H1 (cell line): ENCODE data around the gene UTP14C. TPM values are rescaled to one million over a fixed set of nuclear protein-coding genes. Genes with fewer than 3 reads are reported as not detected.

Experiments
- CTCF ChIA-PET: fragments of 300-600 bp; sonication (Branson Sonifier 250); formaldehyde crosslinking; loops from one replicate; lab custom pipeline; 2021; ENCODE audit not compliant: partially characterized antibody; lab: Charles Lee
- POLR2A ChIA-PET: fragments of 300-600 bp; sonication (Branson Sonifier 250); formaldehyde crosslinking; loops from one replicate; lab custom pipeline; 2021; ENCODE audit warnings: inconsistent platforms; ENCODE audit not compliant: partially characterized antibody; lab: Charles Lee
- DNase-seq, 2 experiments: peaks; one replicate each; pipeline versions ENCODE4 v3.0.0 to v3.0.0-alpha.2; 2010 to 2022; ENCODE audit warnings: low spot score in 2 of 2, low read depth in 1 of 2, mixed read lengths in 1 of 2
- FAIRE-seq: peaks from 2 replicates; lab custom pipeline; 2011; peaks lifted over from hg19 to GRCh38; lab: Jason Lieb, UNC
- H2AFZ ChIP-seq: 2 replicates; pipeline ENCODE4 v1.8.1; 2012; ENCODE audit warnings: low read length, inconsistent platforms
- H2AK5ac ChIP-seq: 2 replicates; pipeline ENCODE4 v1.6.1; 2013; ENCODE audit warnings: low read depth, low read length
- H2BK120ac ChIP-seq: replicated peaks from 2 replicates; pipeline ENCODE3; 2013; ENCODE audit warnings: low read depth, low read length, inconsistent platforms
- H2BK12ac ChIP-seq: 2 replicates; pipeline ENCODE4 v1.6.1; 2013; ENCODE audit warnings: low read depth, low read length
- H2BK15ac ChIP-seq: 2 replicates; pipeline ENCODE4 v1.6.1; 2013; ENCODE audit warnings: low read length
- H2BK20ac ChIP-seq: 2 replicates; pipeline ENCODE4 v1.6.1; 2013; ENCODE audit warnings: low read length
- H2BK5ac ChIP-seq: 2 replicates; pipeline ENCODE4 v1.6.1; 2013; ENCODE audit warnings: low read depth, low read length
- H3K14ac ChIP-seq: 2 replicates; pipeline ENCODE4 v1.6.1; 2013; ENCODE audit warnings: inconsistent platforms; ENCODE audit not compliant: insufficient read length
- H3K18ac ChIP-seq: 2 replicates; pipeline ENCODE4 v1.6.1; 2013; ENCODE audit warnings: low read length; ENCODE audit errors: extremely low read depth
- H3K23ac ChIP-seq: 2 replicates; pipeline ENCODE4 v1.6.1; 2013; ENCODE audit warnings: inconsistent platforms; ENCODE audit not compliant: insufficient read length
- H3K23me2 ChIP-seq: 2 replicates; pipeline ENCODE4 v1.6.1; 2013; ENCODE audit warnings: low read depth, low read length
- H3K27ac ChIP-seq: 2 replicates; pipeline ENCODE4 v1.6.1; 2011; ENCODE audit warnings: low read depth, low read length, inconsistent platforms
- H3K27me3 ChIP-seq, 4 experiments: replicated peaks in 1 of 4; 1 replicate in 1 of 4; 2 replicates in 3 of 4; pipeline versions ENCODE4 v1.6.1 to v1.8.1; 2011 to 2013; ENCODE audit warnings: low read length in 3 of 4, mild to moderate bottlenecking in 3 of 4, inconsistent platforms in 2 of 4, mixed read lengths in 2 of 4, moderate library complexity in 1 of 4; ENCODE audit not compliant: control insufficient read depth in 3 of 4, insufficient read depth in 3 of 4; ENCODE audit errors: extremely low read depth in 1 of 4
- H3K36me3 ChIP-seq, 4 experiments: 2 replicates each; pipeline versions ENCODE4 v1.6.1 to v1.8.1; 2011 to 2013; ENCODE audit warnings: mild to moderate bottlenecking in 4 of 4, low read length in 3 of 4, moderate library complexity in 2 of 4, control low read depth in 1 of 4, inconsistent platforms in 1 of 4; ENCODE audit not compliant: insufficient read depth in 4 of 4, control insufficient read depth in 2 of 4
- H3K4ac ChIP-seq: replicated peaks from 2 replicates; pipeline ENCODE3; 2013; ENCODE audit warnings: low read length, low read depth, mixed read lengths, inconsistent platforms; ENCODE audit not compliant: insufficient read length
- H3K4me1 ChIP-seq, 4 experiments: replicated peaks in 1 of 4; 1 replicate in 1 of 4; 2 replicates in 3 of 4; pipeline versions ENCODE4 v1.6.1 to v1.8.1; 2011 to 2013; ENCODE audit warnings: low read length in 3 of 4, inconsistent platforms in 2 of 4, mixed read lengths in 1 of 4; ENCODE audit not compliant: insufficient read depth in 4 of 4, control insufficient read depth in 3 of 4
- H3K4me2 ChIP-seq, 2 experiments: 2 replicates each; pipeline versions ENCODE4 v1.6.1 to v1.8.1; 2011 to 2013; ENCODE audit warnings: low read depth in 2 of 2, low read length in 2 of 2, control low read depth in 1 of 2, inconsistent platforms in 1 of 2, mild to moderate bottlenecking in 1 of 2; ENCODE audit not compliant: insufficient read depth in 1 of 2
- H3K4me3 ChIP-seq, 4 experiments: fragments of 200-600, 300-600 bp in 1 of 4; sonication (generic), shearing (Covaris generic), sonication (Bioruptor Twin) in 1 of 4; 2 replicates each; pipeline versions ENCODE4 v1.5.1 to v1.8.1; 2011 to 2016; ENCODE audit warnings: low read length in 4 of 4, low read depth in 3 of 4, control low read depth in 2 of 4, inconsistent platforms in 2 of 4, mild to moderate bottlenecking in 2 of 4, mixed read lengths in 1 of 4, moderate library complexity in 1 of 4; ENCODE audit not compliant: insufficient read depth in 2 of 4; ENCODE audit errors: extremely low read depth in 1 of 4
- H3K56ac ChIP-seq: replicated peaks from 2 replicates; pipeline ENCODE3; 2013; ENCODE audit warnings: low read depth, mild to moderate bottlenecking, mixed read lengths, low read length, inconsistent platforms; ENCODE audit not compliant: insufficient read length
- H3K79me1 ChIP-seq: 2 replicates; pipeline ENCODE4 v1.6.1; 2013; ENCODE audit warnings: low read depth, low read length, control low read depth
- H3K79me2 ChIP-seq, 2 experiments: 2 replicates each; pipeline versions ENCODE4 v1.6.1 to v1.8.1; 2012 to 2013; ENCODE audit warnings: low read length in 2 of 2, mild to moderate bottlenecking in 2 of 2, inconsistent platforms in 1 of 2; ENCODE audit not compliant: insufficient read depth in 2 of 2, control insufficient read depth in 1 of 2
- H3K9ac ChIP-seq, 4 experiments: replicated peaks in 1 of 4; 1 replicate in 1 of 4; 2 replicates in 3 of 4; pipeline versions ENCODE4 v1.6.1 to v1.8.1; 2011 to 2013; ENCODE audit warnings: low read depth in 3 of 4, low read length in 3 of 4, control low read depth in 2 of 4, mild to moderate bottlenecking in 2 of 4, moderate library complexity in 2 of 4, inconsistent platforms in 1 of 4; ENCODE audit errors: extremely low read depth in 1 of 4
- H3K9me3 ChIP-seq, 2 experiments: 2 replicates each; pipeline versions ENCODE4 v1.6.1 to v1.8.1; 2012 to 2013; ENCODE audit warnings: mild to moderate bottlenecking in 2 of 2, moderate library complexity in 2 of 2, control low read depth in 1 of 2, inconsistent platforms in 1 of 2, low read depth in 1 of 2, low read length in 1 of 2, mixed read lengths in 1 of 2; ENCODE audit not compliant: insufficient read depth in 2 of 2
- H4K20me1 ChIP-seq, 2 experiments: replicated peaks in 1 of 2; 2 replicates each; pipeline versions ENCODE3 to v1.8.1; 2011 to 2013; ENCODE audit warnings: inconsistent platforms in 2 of 2, low read length in 2 of 2, mild to moderate bottlenecking in 1 of 2; ENCODE audit not compliant: insufficient read depth in 2 of 2, control insufficient read depth in 1 of 2
- H4K5ac ChIP-seq: 2 replicates; pipeline ENCODE4 v1.6.1; 2013; ENCODE audit warnings: low read length, low read depth, mixed read lengths, inconsistent platforms; ENCODE audit not compliant: insufficient read length
- H4K8ac ChIP-seq: 2 replicates; pipeline ENCODE4 v1.8.0; 2013; ENCODE audit warnings: mild to moderate bottlenecking, moderate library complexity, low read length, inconsistent platforms; ENCODE audit not compliant: insufficient read depth; ENCODE audit errors: extremely low read depth
- H4K91ac ChIP-seq: replicated peaks from 2 replicates; pipeline ENCODE3; 2013; ENCODE audit warnings: low read length, mixed read lengths, inconsistent platforms; ENCODE audit not compliant: insufficient read length
- FOSL1 ChIP-seq: IDR thresholded peaks from 2 replicates; pipeline ENCODE4 v1.6.1; 2011; ENCODE audit warnings: mild to moderate bottlenecking, low read depth, low read length, moderate library complexity; ENCODE audit not compliant: insufficient read depth
- SRF ChIP-seq: IDR thresholded peaks from 2 replicates; pipeline ENCODE4 v1.6.1; 2011; ENCODE audit warnings: mild to moderate bottlenecking, low read depth, low read length, moderate library complexity
- TCF12 ChIP-seq: IDR thresholded peaks from 2 replicates; pipeline ENCODE4 v1.6.1; 2011; ENCODE audit warnings: low read depth, mild to moderate bottlenecking, low read length
- WGBS, 2 experiments: shearing (Covaris generic) in 1 of 2; methylation state at CpG; one replicate each; pipeline versions ENCODE4 v1.1.6 to v1.1.7; 2013 to 2015; ENCODE audit warnings: low lambda C conversion rate in 2 of 2, mixed read lengths in 2 of 2, inconsistent platforms in 1 of 2, low coverage in 1 of 2, missing lambda C conversion rate in 1 of 2; ENCODE audit not compliant: insufficient replicate concordance in 2 of 2, insufficient coverage in 1 of 2, insufficient read length in 1 of 2; ENCODE audit errors: extremely low coverage in 1 of 2, missing lambda C conversion rate in 1 of 2; 5-methylcytosine and 5-hydroxymethylcytosine counted together
- polyA plus RNA-seq, 7 experiments: library from polyadenylated mRNA; depleted of rRNA in 3 of 7; stranded (reverse) in 5 of 7; unstranded in 2 of 7; fragments of >200 nt in 5 of 7; fragments of 200-250 nt in 2 of 7; gene quantifications; 1 replicate in 5 of 7; 2 replicates in 1 of 7; 4 replicates in 1 of 7; pipeline versions ENCODE4 v1.2.1 to v1.2.3, GENCODE V29; 2011 to 2013; ENCODE audit warnings: missing spikeins in 2 of 7, mixed read lengths in 2 of 7
- total RNA-seq: library from RNA; stranded (reverse); fragmentation: NEBNext Ultra II Directional; extraction: Animal tissue kit (Norgen Biotek cat#: 25700); gene quantifications from 2 replicates; pipeline ENCODE4 v1.2.1, GENCODE V29; 2021

The UTP14C gene
- total and polyA plus RNA-seq, 2 of the 8 experiments (the other 6 are each of a cell fraction or from before 2014, with no cell fraction given) = 6.8 to 22.7 TPM

DNA sequence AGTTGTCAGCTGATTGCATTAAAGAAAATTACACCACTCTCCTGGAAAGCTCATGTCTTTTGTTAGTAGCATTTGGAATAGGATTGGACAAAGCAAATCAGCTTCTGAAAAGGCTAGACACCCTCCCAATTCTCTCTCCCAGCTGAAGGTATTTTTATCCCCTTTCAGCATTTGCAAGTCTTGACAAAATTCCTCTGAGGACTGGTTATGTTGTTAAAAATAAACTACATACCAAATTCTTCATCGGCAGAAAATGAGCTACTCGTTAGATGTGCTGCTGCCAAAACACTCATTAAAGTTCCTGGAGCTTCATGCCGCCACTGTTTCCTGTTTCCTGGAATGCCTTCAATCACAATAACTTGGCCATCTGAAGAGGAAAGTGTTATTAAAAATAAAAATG lies 37.1 kb downstream of the UTP14C start:
- FAIRE-seq = no peak
- Histone ChIP-seq H2AFZ (no peak overlapping the region), H2BK20ac (no peak overlapping the region), H4K8ac (no peak overlapping the region), H3K23ac (no peak overlapping the region), H4K91ac (no peak overlapping the region), H3K14ac (no peak overlapping the region), H3K9me3 (peaks cover 16 to 26% of the 10 kb centered on the region in 2 experiments), H3K9ac (no peak overlapping the region), H2AK5ac (no peak overlapping the region), H3K4ac (no peak overlapping the region), H2BK120ac (no peak overlapping the region), H4K20me1 (no peaks in the 10 kb centered on the region), H4K5ac (no peak overlapping the region), H2BK12ac (no peak overlapping the region), H3K27me3 (no peaks in the 10 kb centered on the region), H3K36me3 (no peaks in the 10 kb centered on the region), H3K23me2 (no peaks in the 10 kb centered on the region), H3K27ac (no peak overlapping the region), H3K18ac (no peak overlapping the region), H3K4me2 (no peak overlapping the region), H3K4me1 (no peaks in the 10 kb centered on the region), H3K4me3 (no peak overlapping the region), H3K56ac (no peak overlapping the region), H3K79me2 (no peaks in the 10 kb centered on the region), H3K79me1 (no peaks in the 10 kb centered on the region), H2BK5ac (no peak overlapping the region), H2BK15ac (no peak overlapping the region)
- WGBS, 2 experiments = 91% methylated on average over 3 of the region's 3 CpGs; no CpG with 5 or more reads in 1 of the 2 experiments
- ChIA-PET CTCF (interaction anchor here (0.7 to 1.6 kb wide), 2 partner anchors 10 to 61 kb away, joined by 3 to 4 read pairs; no protein-coding TSS in a partner anchor), POLR2A (no interaction called here)
- no peak for DNase-seq
- TF ChIP-seq TCF12 (no peak), SRF (no peak), FOSL1 (no peak)
